Coronary artery (tissue), 2 donors: Measurements from ENCODE around the gene LPA.
"Not testable (repeated sequence)": the region's sequence is repeated elsewhere in the genome, so short reads cannot be mapped to it uniquely, and the experiment has no call there.

Source experiments
- DNase-seq: peaks from one replicate; pipeline ENCODE4 v3.0.0-alpha.2; 2017; ENCODE audit warnings: low spot score
- H3K27ac ChIP-seq, 2 donors: fragments of 200-600 bp; sonication (generic); one replicate each; pipeline ENCODE4 v1.5.1; 2016 to 2019
- H3K4me3 ChIP-seq: fragments of 200-600 bp; sonication (generic); 2 replicates; pipeline ENCODE4 v1.5.1; 2016; ENCODE audit warnings: mild to moderate bottlenecking, moderate library complexity
- TF ChIP-seq, protein P1 (sequence below): fragments of 200-600 bp; sonication (generic); IDR thresholded peaks from one replicate; pipeline ENCODE4 v1.5.1; 2019; ENCODE audit warnings: antibody characterized with exemption

Gene LPA

DNA sequence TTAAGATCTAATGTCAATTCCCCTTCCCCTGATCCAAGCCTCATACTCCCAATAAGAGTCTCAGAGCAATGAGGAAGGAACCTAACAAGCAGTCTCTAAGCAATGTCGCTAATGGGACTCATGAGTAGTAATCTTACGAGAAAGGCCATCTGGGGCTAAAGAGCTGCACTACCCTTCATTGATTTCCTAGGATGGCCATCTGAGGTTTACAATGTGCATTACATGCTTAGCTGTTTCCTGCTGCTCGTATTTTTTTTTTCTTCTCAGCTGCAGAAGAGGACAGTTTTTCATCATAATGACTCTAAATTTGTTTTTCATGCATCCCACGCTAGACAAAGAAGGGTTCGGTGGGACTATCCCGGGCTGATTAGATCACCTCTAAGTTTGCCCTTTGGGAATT is 119.3 kb downstream of the LPA start:
- no peak for DNase-seq
- Histone ChIP-seq H3K4me3 (no peak overlapping the region), H3K27ac (no peak overlapping the region)
- TF ChIP-seq, protein P1, sequence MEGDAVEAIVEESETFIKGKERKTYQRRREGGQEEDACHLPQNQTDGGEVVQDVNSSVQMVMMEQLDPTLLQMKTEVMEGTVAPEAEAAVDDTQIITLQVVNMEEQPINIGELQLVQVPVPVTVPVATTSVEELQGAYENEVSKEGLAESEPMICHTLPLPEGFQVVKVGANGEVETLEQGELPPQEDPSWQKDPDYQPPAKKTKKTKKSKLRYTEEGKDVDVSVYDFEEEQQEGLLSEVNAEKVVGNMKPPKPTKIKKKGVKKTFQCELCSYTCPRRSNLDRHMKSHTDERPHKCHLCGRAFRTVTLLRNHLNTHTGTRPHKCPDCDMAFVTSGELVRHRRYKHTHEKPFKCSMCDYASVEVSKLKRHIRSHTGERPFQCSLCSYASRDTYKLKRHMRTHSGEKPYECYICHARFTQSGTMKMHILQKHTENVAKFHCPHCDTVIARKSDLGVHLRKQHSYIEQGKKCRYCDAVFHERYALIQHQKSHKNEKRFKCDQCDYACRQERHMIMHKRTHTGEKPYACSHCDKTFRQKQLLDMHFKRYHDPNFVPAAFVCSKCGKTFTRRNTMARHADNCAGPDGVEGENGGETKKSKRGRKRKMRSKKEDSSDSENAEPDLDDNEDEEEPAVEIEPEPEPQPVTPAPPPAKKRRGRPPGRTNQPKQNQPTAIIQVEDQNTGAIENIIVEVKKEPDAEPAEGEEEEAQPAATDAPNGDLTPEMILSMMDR, result no peak

DNA sequence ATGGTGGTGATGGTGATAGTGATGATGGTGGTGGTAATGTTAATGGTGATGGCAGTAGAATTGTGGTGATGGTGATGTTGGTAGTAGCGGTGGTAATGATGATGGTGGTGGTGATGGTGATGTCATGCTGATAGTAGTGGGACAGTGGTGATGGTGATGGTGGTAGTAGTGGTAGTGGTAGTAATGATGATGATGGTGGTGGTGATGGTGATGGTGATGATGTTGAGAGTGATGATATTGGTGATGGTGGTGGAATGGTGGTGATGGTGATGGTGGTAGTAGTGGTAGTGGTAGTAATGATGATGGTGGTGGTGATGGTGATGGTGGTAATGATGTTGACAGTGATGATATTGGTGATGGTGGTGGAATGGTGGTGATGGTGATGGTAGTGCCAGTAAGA is 128.8 kb downstream of the LPA start:
- TF ChIP-seq, protein P1, result no peak
- DNase-seq, result no peak
- Histone ChIP-seq H3K4me3 (no peak overlapping the region), H3K27ac (no peak overlapping the region)

DNA sequence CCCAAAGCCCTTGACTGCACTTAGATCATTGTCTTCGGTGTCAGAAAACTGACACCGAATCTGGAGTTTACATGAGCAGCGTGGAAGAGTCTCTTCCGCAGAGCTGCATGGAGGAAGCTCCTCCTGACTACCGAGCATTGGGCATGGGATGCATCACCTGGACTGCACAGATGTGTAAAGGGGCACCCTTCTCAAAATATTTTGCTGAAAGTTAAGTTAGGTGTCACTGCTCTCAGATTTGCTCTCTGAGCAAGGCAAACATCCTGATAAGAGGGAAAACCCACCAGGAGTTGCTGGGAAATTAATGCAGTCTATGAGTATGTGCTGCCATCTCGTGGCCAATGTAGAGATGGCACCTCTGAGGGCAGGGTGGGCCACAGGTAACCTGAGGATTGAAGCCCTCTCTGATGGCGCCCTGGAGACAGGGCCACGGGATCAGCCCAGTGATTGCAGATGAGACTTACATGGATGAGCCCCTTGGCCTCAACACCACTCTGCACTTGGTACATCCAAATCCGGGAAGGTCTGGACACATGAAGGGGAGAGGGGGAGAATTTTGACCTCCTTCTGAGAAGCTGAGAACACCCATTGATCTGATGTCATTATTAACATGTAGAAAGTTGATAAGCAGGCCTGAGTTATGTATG is 129.9 kb downstream of the LPA start:
- DNase-seq, result no peak
- Histone ChIP-seq H3K4me3 (peak overlapping the region; percentile 36), H3K27ac (no peak overlapping the region)
- TF ChIP-seq, protein P1, result peak; percentile 80

- TF ChIP-seq, protein P1, result no peak
- H3K4me3 ChIP-seq, result no peak overlapping the region
- DNase-seq, result no peak
- no peak overlapping the region for H3K27ac ChIP-seq
Observed at GRCh38 chr6:160532315-160532714, 131.8 kb downstream of the LPA start.

GRCh38 chr6:160531826-160532225 is 132.2 kb downstream of the LPA start:
- H3K27ac ChIP-seq, result no peak overlapping the region
- H3K4me3 ChIP-seq, result no peak overlapping the region
- DNase-seq, result no peak
- TF ChIP-seq, protein P1, result no peak

DNA sequence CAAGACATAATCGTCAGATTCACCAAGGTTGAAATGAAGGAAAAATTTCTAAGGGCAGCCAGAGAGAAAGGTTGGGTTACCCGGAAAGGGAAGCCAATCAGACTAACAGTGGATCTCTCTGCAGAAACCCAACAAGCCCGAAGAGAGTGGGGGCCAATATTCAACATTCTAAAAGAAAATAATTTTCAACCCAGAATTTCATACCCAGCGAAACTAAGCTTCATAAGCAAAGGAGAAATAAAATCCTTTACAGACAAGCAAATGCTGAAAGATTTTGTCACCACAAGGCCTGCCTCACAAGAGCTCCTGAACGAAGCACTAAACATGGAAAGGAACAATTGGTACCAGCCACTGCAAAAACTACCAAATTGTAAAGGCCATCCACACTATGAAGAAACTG is 134.6 kb downstream of the LPA start:
- not testable (repeated sequence) for H3K27ac ChIP-seq, H3K4me3 ChIP-seq, DNase-seq

DNA sequence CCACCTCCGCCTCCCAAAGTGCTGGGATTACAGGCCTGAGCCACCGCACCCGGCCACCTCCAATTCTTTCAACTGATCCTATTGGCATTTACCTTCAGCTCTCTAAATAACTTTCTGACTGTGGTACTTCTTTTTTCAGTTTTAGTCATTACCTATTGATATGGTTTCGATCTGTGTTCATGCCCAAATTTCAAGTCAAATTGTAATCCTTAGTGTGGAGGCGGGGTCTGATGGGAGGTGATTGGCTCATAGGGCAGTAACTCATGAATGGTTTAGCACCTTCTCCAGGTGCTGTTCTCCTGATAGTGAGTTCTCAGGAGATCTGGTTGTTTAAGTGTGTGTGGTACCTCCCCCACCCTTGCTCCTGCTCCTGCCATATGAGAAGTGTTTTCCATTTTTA is 140.9 kb downstream of the LPA start:
- no peak for DNase-seq
- Histone ChIP-seq H3K27ac (no peak overlapping the region), H3K4me3 (no peak overlapping the region)
- TF ChIP-seq, protein P1, result no peak
